DOHH2 (cell line): ENCODE measurements around the gene KRTAP12-4.
"Not testable (repeated sequence)": the region's sequence is repeated elsewhere in the genome, so short reads cannot be mapped to it uniquely, and the experiment has no call there.

ENCODE experiments used
- CTCF ChIP-seq: fragments of 200-600 bp; sonication (generic); IDR thresholded peaks from one replicate; pipeline ENCODE4 v1.5.1; 2014; ENCODE audit warnings: antibody characterized with exemption, mild to moderate bottlenecking, low read depth, low read length; ENCODE audit not compliant: poor library complexity, severe bottlenecking
- EZH2phosphoT487 ChIP-seq: fragments of 200-600 bp; sonication (generic); IDR thresholded peaks from 2 replicates; pipeline ENCODE4 v1.6.1; 2017; ENCODE audit warnings: borderline replicate concordance, mild to moderate bottlenecking, antibody characterized with exemption, low read length, moderate library complexity, mixed read lengths

GRCh38 chr21:44689740-44690139 is 35.3 kb upstream of the KRTAP12-4 start:
- not testable (repeated sequence) for TF ChIP-seq CTCF, EZH2phosphoT487
